HCT116 (cell line): ENCODE measurements around the gene AKAP13. TPM values are rescaled to one million over a fixed set of nuclear protein-coding genes. Genes with fewer than 3 reads are reported as not detected.
A peak's percentile ranks its signal among the peaks of the same experiment; 100 is the strongest.

ENCODE experiments used
- ATAC-seq: fragments of 200-7000 bp; cut with Tn5 transposase; 2 replicates; pipeline ENCODE4 v1.9.1; 2020; ENCODE audit warnings: mild to moderate bottlenecking, moderate library complexity
- BruUV-seq: library from RNA; stranded (reverse); fragments of 400-500 nt; replicated peaks from 2 replicates; lab custom pipeline; 2021; lab: Mats Ljungman, UMichigan
- CTCF ChIA-PET: fragments of 300-600 bp; sonication (Branson Sonifier 250); formaldehyde crosslinking; loops from one replicate; lab custom pipeline; 2021; ENCODE audit warnings: antibody characterized with exemption; lab: Charles Lee
- POLR2A ChIA-PET: fragments of 300-600, 350-600 bp; sonication (Branson Sonifier 250); formaldehyde crosslinking; loops from one replicate; lab custom pipeline; 2021; ENCODE audit warnings: antibody characterized with exemption; lab: Charles Lee
- RAD21 ChIA-PET, 2 experiments: fragments of 300-600 bp; sonication (Branson Sonifier 250); formaldehyde crosslinking; loops; one replicate each; lab custom pipeline; 2023; ENCODE audit warnings: low total read pairs in 2 of 2; ENCODE audit not compliant: uncharacterized antibody in 2 of 2, unreplicated experiment in 2 of 2, low non-redundant PET in 1 of 2; lab: Charles Lee
- DNase-seq: peaks from one replicate; pipeline ENCODE4 v3.0.0-alpha.2; 2010; ENCODE audit warnings: low read depth, low spot score
- H2AFZ ChIP-seq: fragments of 200-600 bp; shearing (Covaris generic), sonication (generic); 2 replicates; pipeline ENCODE4 v1.6.1; 2017; ENCODE audit warnings: low read depth, mixed run types, mixed read lengths, antibody characterized with exemption, low read length; ENCODE audit not compliant: poor library complexity, severe bottlenecking
- H3K27ac ChIP-seq: 2 replicates; pipeline ENCODE4 v1.5.1; 2012; ENCODE audit warnings: low read depth, low read length
- H3K27me3 ChIP-seq: fragments of 200-600 bp; sonication (generic); 2 replicates; pipeline ENCODE4 v1.6.1; 2016; ENCODE audit warnings: mixed run types, low read length, mixed read lengths; ENCODE audit not compliant: insufficient read depth
- H3K36me3 ChIP-seq, 2 experiments: fragments of 200-500 bp in 1 of 2; fragments of 200-600 bp in 1 of 2; sonication (Bioruptor generic) in 1 of 2; sonication (generic) in 1 of 2; 2 replicates each; pipeline versions ENCODE4 v1.5.1 to v1.6.1; 2014 to 2016; ENCODE audit warnings: low read length in 2 of 2, inconsistent platforms in 1 of 2, mixed read lengths in 1 of 2, mixed run types in 1 of 2; ENCODE audit not compliant: insufficient read depth in 2 of 2, control insufficient read depth in 1 of 2
- H3K4me1 ChIP-seq, 2 experiments: fragments of 200-600 bp in 1 of 2; sonication (generic) in 1 of 2; 2 replicates each; pipeline versions ENCODE4 v1.5.1 to v1.6.1; 2012 to 2017; ENCODE audit warnings: low read length in 2 of 2, inconsistent platforms in 1 of 2, mild to moderate bottlenecking in 1 of 2, mixed read lengths in 1 of 2, mixed run types in 1 of 2, moderate library complexity in 1 of 2; ENCODE audit not compliant: insufficient read depth in 2 of 2, control insufficient read depth in 1 of 2
- H3K4me2 ChIP-seq: fragments of 200-600 bp; sonication (generic); 2 replicates; pipeline ENCODE4 v1.6.1; 2017; ENCODE audit warnings: mixed run types, low read length, mixed read lengths
- H3K4me3 ChIP-seq, 2 experiments: fragments of 200-600 bp in 1 of 2; sonication (generic) in 1 of 2; replicated peaks in 1 of 2; 2 replicates each; pipeline ENCODE4 v1.5.1; 2011 to 2016; ENCODE audit warnings: low read length in 2 of 2, control low read depth in 1 of 2, low read depth in 1 of 2, mild to moderate bottlenecking in 1 of 2, mixed read lengths in 1 of 2, mixed run types in 1 of 2
- H3K79me2 ChIP-seq: fragments of 200-600 bp; sonication (generic); 2 replicates; pipeline ENCODE4 v1.6.1; 2017; ENCODE audit warnings: mild to moderate bottlenecking, mixed run types, low read length, moderate library complexity, mixed read lengths; ENCODE audit not compliant: insufficient read depth
- H3K9ac ChIP-seq: fragments of 200-600 bp; sonication (generic); 2 replicates; pipeline ENCODE4 v1.6.1; 2016; ENCODE audit warnings: low read length, mixed read lengths
- H3K9me2 ChIP-seq: fragments of 200-600 bp; sonication (generic), shearing (Covaris generic); 2 replicates; pipeline ENCODE4 v1.6.1; 2017; ENCODE audit warnings: mixed run types, mild to moderate bottlenecking, moderate library complexity; ENCODE audit not compliant: insufficient read depth
- H3K9me3 ChIP-seq, 2 experiments: fragments of 200-500 bp in 1 of 2; fragments of 200-600 bp in 1 of 2; sonication (Bioruptor generic) in 1 of 2; sonication (generic) in 1 of 2; 2 replicates each; pipeline ENCODE4 v1.6.1; 2014 to 2017; ENCODE audit warnings: low read length in 2 of 2, mixed read lengths in 2 of 2, inconsistent platforms in 1 of 2, low read depth in 1 of 2, mild to moderate bottlenecking in 1 of 2, mixed run types in 1 of 2, moderate library complexity in 1 of 2; ENCODE audit not compliant: control insufficient read depth in 1 of 2, insufficient read depth in 1 of 2
- H4K20me1 ChIP-seq: fragments of 200-600 bp; sonication (generic), shearing (Covaris generic); 2 replicates; pipeline ENCODE4 v1.6.1; 2017; ENCODE audit warnings: mixed run types, mild to moderate bottlenecking, moderate library complexity; ENCODE audit not compliant: insufficient read depth
- CBX3 ChIP-seq: IDR thresholded peaks from 2 replicates; pipeline ENCODE4 v1.6.1; 2012; ENCODE audit warnings: low read depth
- CEBPB ChIP-seq: IDR thresholded peaks from 2 replicates; pipeline ENCODE4 v1.6.1; 2012; ENCODE audit warnings: low read depth
- FOSL1 ChIP-seq: IDR thresholded peaks from 2 replicates; pipeline ENCODE4 v1.6.1; 2012; ENCODE audit warnings: low read depth
- JUND ChIP-seq: IDR thresholded peaks from 2 replicates; pipeline ENCODE4 v1.6.1; 2012
- RAD21 ChIP-seq: IDR thresholded peaks from 2 replicates; pipeline ENCODE4 v1.6.1; 2012; ENCODE audit warnings: low read depth, mild to moderate bottlenecking
- SIN3A ChIP-seq: IDR thresholded peaks from 2 replicates; pipeline ENCODE4 v1.6.1; 2012; ENCODE audit warnings: low read depth
- SP1 ChIP-seq: IDR thresholded peaks from 2 replicates; pipeline ENCODE4 v1.6.1; 2012; ENCODE audit warnings: low read depth
- SRF ChIP-seq: IDR thresholded peaks from 2 replicates; pipeline ENCODE4 v1.6.1; 2012; ENCODE audit warnings: low read depth
- ZNF274 ChIP-seq: fragments of 200-500 bp; sonication (Bioruptor generic); IDR thresholded peaks from 2 replicates; pipeline ENCODE4 v1.6.1; 2014; ENCODE audit warnings: mild to moderate bottlenecking, low read depth, low read length, inconsistent platforms
- intact Hi-C: fragments of 100-400 bp; cut with micrococcal nuclease; formaldehyde crosslinking; loops from 2 replicates; pipeline ENCODE4 v1.10.0; 2022
- total RNA-seq: library from RNA; stranded (reverse); gene quantifications from one replicate; pipeline ENCODE4 v1.2.1, GENCODE V29; 2021; ENCODE audit not compliant: unreplicated experiment
- TF ChIP-seq, protein P1 (sequence below): IDR thresholded peaks from 2 replicates; pipeline ENCODE4 v1.6.1; 2012
- TF ChIP-seq, protein P2 (sequence below): IDR thresholded peaks from 2 replicates; pipeline ENCODE4 v1.6.1; 2012; ENCODE audit warnings: low read depth
- TF ChIP-seq, protein P3 (sequence below), 3 experiments: fragments of 200-600 bp in 1 of 3; sonication (generic) in 1 of 3; IDR thresholded peaks in 2 of 3; conservative IDR thresholded peaks in 1 of 3; 2 replicates each; pipeline ENCODE4 v1.5.1; 2012 to 2017; ENCODE audit warnings: low read depth in 2 of 3, low read length in 2 of 3, antibody characterized with exemption in 1 of 3, borderline replicate concordance in 1 of 3, control low read depth in 1 of 3, mild to moderate bottlenecking in 1 of 3, mixed read lengths in 1 of 3, mixed run types in 1 of 3, moderate library complexity in 1 of 3; ENCODE audit not compliant: insufficient read depth in 1 of 3
- TF ChIP-seq, protein P4 (sequence below): IDR thresholded peaks from 2 replicates; pipeline ENCODE4 v1.6.1; 2012

Gene AKAP13
- total RNA-seq, 1 experiment from 2014 or later = 43.1 TPM

DNA sequence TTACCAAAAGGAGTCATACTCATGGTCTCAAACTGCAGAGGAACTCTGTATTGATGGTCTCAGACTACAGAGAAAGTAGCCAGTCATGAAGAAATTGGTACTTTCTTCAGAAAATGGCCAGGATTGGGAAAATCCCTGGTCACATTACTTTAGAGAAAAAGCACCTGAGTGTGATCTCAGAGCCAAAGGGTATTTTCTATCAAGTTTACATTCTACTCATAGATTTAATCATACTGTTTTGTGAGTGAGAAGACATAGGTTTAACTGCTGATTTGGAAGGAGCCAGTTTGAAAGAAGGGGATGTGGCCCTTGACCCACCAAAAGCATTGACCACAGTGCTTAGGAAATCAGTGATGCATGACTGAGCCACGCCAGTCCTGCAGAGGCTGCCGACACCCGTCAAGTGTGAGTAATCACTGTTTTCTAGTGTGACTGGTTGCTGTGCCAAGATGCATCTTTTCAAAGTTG is 203.6 kb downstream of the AKAP13 start:
- POLR2A ChIA-PET = no interaction called here
- Histone ChIP-seq H3K4me1 (peaks cover 10 to 26% of the 10 kb centered on the region in 2 experiments), H3K27me3 (no peaks in the 10 kb centered on the region), H3K4me2 (peak overlapping the region; percentile 42), H3K79me2 (peaks cover 5% of the 10 kb centered on the region; the same call in 1 of the 2 replicates), H3K4me3 (no peak overlapping the region), H3K9me3 (no peaks in the 10 kb centered on the region), H3K27ac (no peak overlapping the region), H3K36me3 (peaks cover 3 to 10% of the 10 kb centered on the region in 2 experiments; a peak in 2 of 4 replicates), H3K9me2 (no peaks in the 10 kb centered on the region), H4K20me1 (peaks cover 9% of the 10 kb centered on the region; the same call in 1 of the 2 replicates), H2AFZ (no peak overlapping the region), H3K9ac (0 out of 2 replicates have a peak overlapping the region, but pooled peaks have one; percentile 19)
- RAD21 ChIA-PET = no interaction called here
- ATAC-seq (peak; percentile 78), DNase-seq (peak; percentile 36)
- peak; percentile 59 for TF ChIP-seq CEBPB
- peak; percentile 30; the same call in 1 of the 2 replicates for TF ChIP-seq SP1
- TF ChIP-seq, protein P1, sequence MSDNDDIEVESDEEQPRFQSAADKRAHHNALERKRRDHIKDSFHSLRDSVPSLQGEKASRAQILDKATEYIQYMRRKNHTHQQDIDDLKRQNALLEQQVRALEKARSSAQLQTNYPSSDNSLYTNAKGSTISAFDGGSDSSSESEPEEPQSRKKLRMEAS = 0 out of 2 replicates have a peak, but pooled peaks have one; percentile 37
- TF ChIP-seq, protein P2, sequence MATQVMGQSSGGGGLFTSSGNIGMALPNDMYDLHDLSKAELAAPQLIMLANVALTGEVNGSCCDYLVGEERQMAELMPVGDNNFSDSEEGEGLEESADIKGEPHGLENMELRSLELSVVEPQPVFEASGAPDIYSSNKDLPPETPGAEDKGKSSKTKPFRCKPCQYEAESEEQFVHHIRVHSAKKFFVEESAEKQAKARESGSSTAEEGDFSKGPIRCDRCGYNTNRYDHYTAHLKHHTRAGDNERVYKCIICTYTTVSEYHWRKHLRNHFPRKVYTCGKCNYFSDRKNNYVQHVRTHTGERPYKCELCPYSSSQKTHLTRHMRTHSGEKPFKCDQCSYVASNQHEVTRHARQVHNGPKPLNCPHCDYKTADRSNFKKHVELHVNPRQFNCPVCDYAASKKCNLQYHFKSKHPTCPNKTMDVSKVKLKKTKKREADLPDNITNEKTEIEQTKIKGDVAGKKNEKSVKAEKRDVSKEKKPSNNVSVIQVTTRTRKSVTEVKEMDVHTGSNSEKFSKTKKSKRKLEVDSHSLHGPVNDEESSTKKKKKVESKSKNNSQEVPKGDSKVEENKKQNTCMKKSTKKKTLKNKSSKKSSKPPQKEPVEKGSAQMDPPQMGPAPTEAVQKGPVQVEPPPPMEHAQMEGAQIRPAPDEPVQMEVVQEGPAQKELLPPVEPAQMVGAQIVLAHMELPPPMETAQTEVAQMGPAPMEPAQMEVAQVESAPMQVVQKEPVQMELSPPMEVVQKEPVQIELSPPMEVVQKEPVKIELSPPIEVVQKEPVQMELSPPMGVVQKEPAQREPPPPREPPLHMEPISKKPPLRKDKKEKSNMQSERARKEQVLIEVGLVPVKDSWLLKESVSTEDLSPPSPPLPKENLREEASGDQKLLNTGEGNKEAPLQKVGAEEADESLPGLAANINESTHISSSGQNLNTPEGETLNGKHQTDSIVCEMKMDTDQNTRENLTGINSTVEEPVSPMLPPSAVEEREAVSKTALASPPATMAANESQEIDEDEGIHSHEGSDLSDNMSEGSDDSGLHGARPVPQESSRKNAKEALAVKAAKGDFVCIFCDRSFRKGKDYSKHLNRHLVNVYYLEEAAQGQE = no peak
- TF ChIP-seq, protein P3, sequence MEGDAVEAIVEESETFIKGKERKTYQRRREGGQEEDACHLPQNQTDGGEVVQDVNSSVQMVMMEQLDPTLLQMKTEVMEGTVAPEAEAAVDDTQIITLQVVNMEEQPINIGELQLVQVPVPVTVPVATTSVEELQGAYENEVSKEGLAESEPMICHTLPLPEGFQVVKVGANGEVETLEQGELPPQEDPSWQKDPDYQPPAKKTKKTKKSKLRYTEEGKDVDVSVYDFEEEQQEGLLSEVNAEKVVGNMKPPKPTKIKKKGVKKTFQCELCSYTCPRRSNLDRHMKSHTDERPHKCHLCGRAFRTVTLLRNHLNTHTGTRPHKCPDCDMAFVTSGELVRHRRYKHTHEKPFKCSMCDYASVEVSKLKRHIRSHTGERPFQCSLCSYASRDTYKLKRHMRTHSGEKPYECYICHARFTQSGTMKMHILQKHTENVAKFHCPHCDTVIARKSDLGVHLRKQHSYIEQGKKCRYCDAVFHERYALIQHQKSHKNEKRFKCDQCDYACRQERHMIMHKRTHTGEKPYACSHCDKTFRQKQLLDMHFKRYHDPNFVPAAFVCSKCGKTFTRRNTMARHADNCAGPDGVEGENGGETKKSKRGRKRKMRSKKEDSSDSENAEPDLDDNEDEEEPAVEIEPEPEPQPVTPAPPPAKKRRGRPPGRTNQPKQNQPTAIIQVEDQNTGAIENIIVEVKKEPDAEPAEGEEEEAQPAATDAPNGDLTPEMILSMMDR (IDR thresholded peaks at IDR 0.05 in 2 of 3, conservative IDR thresholded peaks at IDR 0.05 in 1 of 3; ENCODE audit: borderline replicate concordance in 1 of 3, insufficient read depth in 1 of 3, low read depth in 2 of 3, low read length in 2 of 3) = no peak
- no peak for TF ChIP-seq RAD21
- TF ChIP-seq CBX3 = peak; percentile 46; the same call in 1 of the 2 replicates
- TF ChIP-seq FOSL1 = peak; percentile 33; the same call in 1 of the 2 replicates
- TF ChIP-seq ZNF274 = no peak
- TF ChIP-seq, protein P4, sequence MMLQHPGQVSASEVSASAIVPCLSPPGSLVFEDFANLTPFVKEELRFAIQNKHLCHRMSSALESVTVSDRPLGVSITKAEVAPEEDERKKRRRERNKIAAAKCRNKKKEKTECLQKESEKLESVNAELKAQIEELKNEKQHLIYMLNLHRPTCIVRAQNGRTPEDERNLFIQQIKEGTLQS = no peak
- no peak for TF ChIP-seq SRF
- TF ChIP-seq JUND = peak; percentile 50
- no peak for TF ChIP-seq SIN3A
- CTCF ChIA-PET = no interaction called here
- intact Hi-C loops = no loop called here
- no TSS peak for BruUV-seq
